ENCODE results near the gene RHOBTB1.

Gene RHOBTB1

GRCh38 chr10:60965696-60966095 is 21.7 kb upstream of the RHOBTB1 start:
- no peaks in the 10 kb centered on the region for H3K36me3 ChIP-seq (ENCODE audit: insufficient read depth, low read length)
- no peak overlapping the region for H3K9ac ChIP-seq (ENCODE audit: low read length)
- no peaks in the 10 kb centered on the region for H3F3A ChIP-seq (ENCODE audit: insufficient read depth, low read length)
- H2AFZ ChIP-seq (ENCODE audit: low read length) = no peak overlapping the region
- H3K27ac ChIP-seq (ENCODE audit: low read depth, low read length, poor library complexity, severe bottlenecking) = no peak overlapping the region
- H3K9me3 ChIP-seq (ENCODE audit: low read length) = no peaks in the 10 kb centered on the region
- H3K79me2 ChIP-seq (ENCODE audit: insufficient read depth, low read length) = no peaks in the 10 kb centered on the region
- no peak for TF ChIP-seq EZH2 (IDR thresholded peaks at IDR 0.05; ENCODE audit: borderline replicate concordance, low read length)
- TF ChIP-seq CTCF (IDR thresholded peaks at IDR 0.05; ENCODE audit: low read length) = no peak
- peaks cover 6% of the 10 kb centered on the region for H3K4me1 ChIP-seq (ENCODE audit: insufficient read depth, low read length, severe bottlenecking)
- H3K4me2 ChIP-seq (ENCODE audit: low read length) = no peak overlapping the region
- no peaks in the 10 kb centered on the region for H3K9me2 ChIP-seq (ENCODE audit: low read depth, low read length)
- H3K4me3 ChIP-seq (ENCODE audit: low read depth, low read length, poor library complexity, severe bottlenecking) = no peak overlapping the region
- no peaks in the 10 kb centered on the region for H3K27me3 ChIP-seq (ENCODE audit: insufficient read depth, low read length)
- no peaks in the 10 kb centered on the region for H4K20me1 ChIP-seq (ENCODE audit: insufficient read depth, low read length)

GRCh38 chr10:60964257-60965235 is 20.6 kb upstream of the RHOBTB1 start:
- no peak for TF ChIP-seq EZH2 (IDR thresholded peaks at IDR 0.05; ENCODE audit: borderline replicate concordance, low read length)
- TF ChIP-seq CTCF (IDR thresholded peaks at IDR 0.05; ENCODE audit: low read length) = peak; percentile 75
- Histone ChIP-seq H3K4me2 (ENCODE audit: low read length) (no peak overlapping the region), H3K36me3 (ENCODE audit: insufficient read depth, low read length) (no peaks in the 10 kb centered on the region), H2AFZ (ENCODE audit: low read length) (no peak overlapping the region), H4K20me1 (ENCODE audit: insufficient read depth, low read length) (no peaks in the 10 kb centered on the region), H3K9me2 (ENCODE audit: low read depth, low read length) (no peaks in the 10 kb centered on the region), H3K9me3 (ENCODE audit: low read length) (no peaks in the 10 kb centered on the region), H3K9ac (ENCODE audit: low read length) (no peak overlapping the region), H3K79me2 (ENCODE audit: insufficient read depth, low read length) (no peaks in the 10 kb centered on the region), H3F3A (ENCODE audit: insufficient read depth, low read length) (no peaks in the 10 kb centered on the region), H3K4me1 (ENCODE audit: insufficient read depth, low read length, severe bottlenecking) (peaks cover 7% of the 10 kb centered on the region), H3K27ac (ENCODE audit: low read depth, low read length, poor library complexity, severe bottlenecking) (no peak overlapping the region), H3K4me3 (ENCODE audit: low read depth, low read length, poor library complexity, severe bottlenecking) (no peak overlapping the region), H3K27me3 (ENCODE audit: insufficient read depth, low read length) (no peaks in the 10 kb centered on the region)

GRCh38 chr10:60963441-60964256 is 19.7 kb upstream of the RHOBTB1 start:
- Histone ChIP-seq H3K4me2 (ENCODE audit: low read length) (no peak overlapping the region), H3K27ac (ENCODE audit: low read depth, low read length, poor library complexity, severe bottlenecking) (no peak overlapping the region), H3K36me3 (ENCODE audit: insufficient read depth, low read length) (no peaks in the 10 kb centered on the region), H4K20me1 (ENCODE audit: insufficient read depth, low read length) (no peaks in the 10 kb centered on the region), H3K4me1 (ENCODE audit: insufficient read depth, low read length, severe bottlenecking) (peaks cover 7% of the 10 kb centered on the region), H3K9ac (ENCODE audit: low read length) (no peak overlapping the region), H3F3A (ENCODE audit: insufficient read depth, low read length) (no peaks in the 10 kb centered on the region), H2AFZ (ENCODE audit: low read length) (no peak overlapping the region), H3K27me3 (ENCODE audit: insufficient read depth, low read length) (no peaks in the 10 kb centered on the region), H3K9me3 (ENCODE audit: low read length) (no peaks in the 10 kb centered on the region), H3K4me3 (ENCODE audit: low read depth, low read length, poor library complexity, severe bottlenecking) (no peak overlapping the region), H3K9me2 (ENCODE audit: low read depth, low read length) (no peaks in the 10 kb centered on the region), H3K79me2 (ENCODE audit: insufficient read depth, low read length) (no peaks in the 10 kb centered on the region)
- TF ChIP-seq CTCF (IDR thresholded peaks at IDR 0.05; ENCODE audit: low read length) (no peak), EZH2 (IDR thresholded peaks at IDR 0.05; ENCODE audit: borderline replicate concordance, low read length) (no peak)

Data from OCI-LY1 (cell line).